ENCODE results near the gene GPR65. TPM values are rescaled to one million over a fixed set of nuclear protein-coding genes. Genes with fewer than 3 reads are reported as not detected.

The GPR65 gene
- total and polyA plus RNA-seq, 9 of the 15 experiments (the other 6 are each of a cell fraction or from before 2014, with no cell fraction given): 0.03 to 0.11 (median 0.04) TPM; not detected in 6

- TF ChIP-seq ZNF318 (IDR thresholded peaks at IDR 0.05; ENCODE audit: borderline replicate concordance in 1 of 2, low read depth in 1 of 2): no peak
- TF ChIP-seq NR2C2 (CRISPR knock-in tag; IDR thresholded peaks at IDR 0.05): no peak
- TF ChIP-seq NR2C2 (tag; IDR thresholded peaks at IDR 0.05): peak; percentile 36; the same call in 1 of the 2 replicates
- TF ChIP-seq HDAC6 (IDR thresholded peaks at IDR 0.05; ENCODE audit: low read depth, low read length): no peak
- TF ChIP-seq ZKSCAN3 (CRISPR knock-in tag; IDR thresholded peaks at IDR 0.05): no peak
- TF ChIP-seq CBFA2T3 (IDR thresholded peaks at IDR 0.05): peak; percentile 40
- no peak for TF ChIP-seq SMAD2 (IDR thresholded peaks at IDR 0.05; ENCODE audit: low read depth, low read length)
- no peak for TF ChIP-seq SREBF2 (CRISPR knock-in tag; IDR thresholded peaks at IDR 0.05)
- TF ChIP-seq MTA3 (IDR thresholded peaks at IDR 0.05; ENCODE audit: borderline replicate concordance): no peak
- TF ChIP-seq ZNF511 (CRISPR knock-in tag; IDR thresholded peaks at IDR 0.05): no peak
- no peak for TF ChIP-seq HIVEP1 (CRISPR knock-in tag; IDR thresholded peaks at IDR 0.05)
- TF ChIP-seq NONO (IDR thresholded peaks at IDR 0.05; ENCODE audit: low read depth in 2 of 2, low read length in 1 of 2): no peak
- TF ChIP-seq ZNF445 (CRISPR knock-in tag; IDR thresholded peaks at IDR 0.05; ENCODE audit: low read depth): no peak
- no peak for TF ChIP-seq KDM5B (IDR thresholded peaks at IDR 0.05; ENCODE audit: insufficient replicate concordance, low read depth, low read length)
- peak; percentile 22; the same call in 1 of the 2 replicates for TF ChIP-seq EP300 (IDR thresholded peaks at IDR 0.05; ENCODE audit: low read length)
- TF ChIP-seq HMG20B (CRISPR knock-in tag; IDR thresholded peaks at IDR 0.05): no peak
- TF ChIP-seq ZSCAN29 (IDR thresholded peaks at IDR 0.05): no peak
- TF ChIP-seq ZNF436 (CRISPR knock-in tag; IDR thresholded peaks at IDR 0.05): no peak
- no peak for TF ChIP-seq HMG20A (CRISPR knock-in tag; conservative IDR thresholded peaks at IDR 0.05)
- TF ChIP-seq, protein P1, sequence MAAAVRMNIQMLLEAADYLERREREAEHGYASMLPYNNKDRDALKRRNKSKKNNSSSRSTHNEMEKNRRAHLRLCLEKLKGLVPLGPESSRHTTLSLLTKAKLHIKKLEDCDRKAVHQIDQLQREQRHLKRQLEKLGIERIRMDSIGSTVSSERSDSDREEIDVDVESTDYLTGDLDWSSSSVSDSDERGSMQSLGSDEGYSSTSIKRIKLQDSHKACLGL (CRISPR knock-in tag; IDR thresholded peaks at IDR 0.05; ENCODE audit: borderline replicate concordance, poor library complexity, severe bottlenecking): no peak
These were observed 18.8 kb downstream of the GPR65 start (continued) for GRCh38 chr14:88023658-88024187.

Data from K562 (cell line).